Trophoblast cell (in vitro differentiated cells and primary cell): ENCODE data around the gene AOAH.

ENCODE experiments used
- DNase-seq, 2 donors: peaks; one replicate each; pipeline ENCODE4 v3.0.0-alpha.2; 2016
- H2AFZ ChIP-seq: 2 replicates; pipeline ENCODE4 v1.6.1; 2013; ENCODE audit warnings: low read length, moderate library complexity, mild to moderate bottlenecking; ENCODE audit not compliant: insufficient read depth, poor library complexity
- H2AK5ac ChIP-seq: 2 replicates; pipeline ENCODE4 v1.6.1; 2013; ENCODE audit warnings: mild to moderate bottlenecking, low read length
- H2BK120ac ChIP-seq: 2 replicates; pipeline ENCODE4 v1.6.1; 2013; ENCODE audit warnings: low read length, mild to moderate bottlenecking, moderate library complexity; ENCODE audit not compliant: insufficient read depth, poor library complexity
- H2BK12ac ChIP-seq: 2 replicates; pipeline ENCODE4 v1.6.1; 2013; ENCODE audit warnings: mild to moderate bottlenecking, low read length, moderate library complexity
- H2BK5ac ChIP-seq: 2 replicates; pipeline ENCODE4 v1.6.1; 2013; ENCODE audit warnings: low read length, low read depth, moderate library complexity, mild to moderate bottlenecking; ENCODE audit not compliant: poor library complexity
- H3K14ac ChIP-seq: 2 replicates; pipeline ENCODE4 v1.6.1; 2013; ENCODE audit warnings: mild to moderate bottlenecking, low read length
- H3K18ac ChIP-seq: 2 replicates; pipeline ENCODE4 v1.6.1; 2013; ENCODE audit warnings: mild to moderate bottlenecking, low read length
- H3K23ac ChIP-seq: 2 replicates; pipeline ENCODE4 v1.6.1; 2013; ENCODE audit warnings: low read length
- H3K27ac ChIP-seq: 2 replicates; pipeline ENCODE4 v1.5.1; 2013; ENCODE audit warnings: low read depth, mild to moderate bottlenecking, inconsistent platforms, low read length, moderate library complexity
- H3K27me3 ChIP-seq: 2 replicates; pipeline ENCODE4 v1.6.1; 2013; ENCODE audit warnings: inconsistent platforms, mild to moderate bottlenecking, low read length, moderate library complexity; ENCODE audit not compliant: insufficient read depth
- H3K36me3 ChIP-seq, 2 experiments: 1 replicate in 1 of 2; 2 replicates in 1 of 2; pipeline ENCODE4 v1.6.1; 2013; ENCODE audit warnings: low read length in 2 of 2, mild to moderate bottlenecking in 2 of 2, moderate library complexity in 1 of 2; ENCODE audit not compliant: insufficient read depth in 2 of 2, control insufficient read depth in 1 of 2
- H3K4ac ChIP-seq: 2 replicates; pipeline ENCODE4 v1.6.1; 2013; ENCODE audit warnings: low read depth, mild to moderate bottlenecking, low read length, moderate library complexity
- H3K4me1 ChIP-seq, 2 experiments: 1 replicate in 1 of 2; 2 replicates in 1 of 2; pipeline ENCODE4 v1.6.1; 2013; ENCODE audit warnings: low read length in 2 of 2, mild to moderate bottlenecking in 2 of 2, moderate library complexity in 1 of 2; ENCODE audit not compliant: insufficient read depth in 2 of 2, control insufficient read depth in 1 of 2
- H3K4me2 ChIP-seq: 2 replicates; pipeline ENCODE4 v1.6.1; 2013; ENCODE audit warnings: inconsistent platforms, mild to moderate bottlenecking, low read length, moderate library complexity
- H3K4me3 ChIP-seq: 2 replicates; pipeline ENCODE4 v1.5.1; 2013; ENCODE audit warnings: mild to moderate bottlenecking, low read depth, low read length, inconsistent platforms
- H3K79me1 ChIP-seq: one replicate; pipeline ENCODE4 v1.6.1; 2013; ENCODE audit warnings: low read length
- H3K79me2 ChIP-seq: 2 replicates; pipeline ENCODE4 v1.6.1; 2013; ENCODE audit warnings: low read length, mild to moderate bottlenecking; ENCODE audit not compliant: control insufficient read depth, insufficient read depth, poor library complexity
- H3K9ac ChIP-seq: 2 replicates; pipeline ENCODE4 v1.6.1; 2013; ENCODE audit warnings: mild to moderate bottlenecking, low read length
- H3K9me3 ChIP-seq: 2 replicates; pipeline ENCODE4 v1.6.1; 2013; ENCODE audit warnings: low read depth, mild to moderate bottlenecking, control low read depth, inconsistent platforms, low read length; ENCODE audit not compliant: insufficient read depth
- H4K12ac ChIP-seq: 2 replicates; pipeline ENCODE4 v1.6.1; 2013; ENCODE audit warnings: low read depth, mild to moderate bottlenecking, low read length, moderate library complexity
- H4K8ac ChIP-seq: 2 replicates; pipeline ENCODE4 v1.6.1; 2013; ENCODE audit warnings: low read depth, mild to moderate bottlenecking, low read length, moderate library complexity
- H4K91ac ChIP-seq: one replicate; pipeline ENCODE4 v1.6.1; 2013; ENCODE audit warnings: low read depth, mild to moderate bottlenecking, low read length, moderate library complexity
- WGBS: extraction: QIAGEN DNeasy Blood & Tissue Kit; methylation state at CpG from one replicate; pipeline ENCODE4 v1.1.7; 2013; ENCODE audit warnings: missing lambda C conversion rate; ENCODE audit not compliant: insufficient read length, insufficient coverage; ENCODE audit errors: extremely low coverage; 5-methylcytosine and 5-hydroxymethylcytosine counted together

Gene AOAH

DNA sequence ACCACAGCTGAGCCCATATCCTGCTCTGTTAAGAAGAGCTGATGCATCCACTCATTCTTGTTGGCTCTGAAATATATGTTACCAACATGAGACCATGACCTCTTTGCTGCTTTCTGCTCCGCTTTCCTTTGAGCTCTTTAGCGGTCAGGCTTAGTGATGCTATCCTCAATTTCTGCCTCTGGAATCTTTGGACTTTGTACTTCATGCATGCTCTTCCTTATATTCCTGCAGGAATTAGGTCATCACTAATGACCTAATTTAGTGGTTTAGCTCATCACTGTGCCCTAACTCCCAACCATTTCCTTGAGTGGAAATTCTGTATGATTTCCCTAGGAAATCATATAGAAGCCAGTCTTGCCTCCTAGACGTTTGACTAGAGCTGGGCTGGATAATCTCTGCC, 119.5 kb downstream of the AOAH start:
- no peak overlapping the region for H3K27ac ChIP-seq
- no peak overlapping the region for H2BK120ac ChIP-seq
- no peak overlapping the region for H3K14ac ChIP-seq
- H3K4me2 ChIP-seq = no peak overlapping the region
- H3K79me2 ChIP-seq = no peaks in the 10 kb centered on the region
- no peak overlapping the region for H2BK5ac ChIP-seq
- no peaks in the 10 kb centered on the region for H3K9me3 ChIP-seq
- no peak overlapping the region for H2BK12ac ChIP-seq
- WGBS = no CpG with 5 or more reads among the region's 3 CpGs
- no peaks in the 10 kb centered on the region for H3K36me3 ChIP-seq
- no peak overlapping the region for H4K8ac ChIP-seq
- no peak overlapping the region for H3K23ac ChIP-seq
- no peak overlapping the region for H4K91ac ChIP-seq
- H3K18ac ChIP-seq = no peak overlapping the region
- H4K12ac ChIP-seq = no peak overlapping the region
- H3K9ac ChIP-seq = no peak overlapping the region
- DNase-seq = no peak
- no peaks in the 10 kb centered on the region for H3K79me1 ChIP-seq
- no peaks in the 10 kb centered on the region for H3K27me3 ChIP-seq
- H2AFZ ChIP-seq = no peak overlapping the region
- no peak overlapping the region for H3K4ac ChIP-seq
- no peaks in the 10 kb centered on the region for H3K4me1 ChIP-seq
- H2AK5ac ChIP-seq = no peak overlapping the region
- no peak overlapping the region for H3K4me3 ChIP-seq

DNA sequence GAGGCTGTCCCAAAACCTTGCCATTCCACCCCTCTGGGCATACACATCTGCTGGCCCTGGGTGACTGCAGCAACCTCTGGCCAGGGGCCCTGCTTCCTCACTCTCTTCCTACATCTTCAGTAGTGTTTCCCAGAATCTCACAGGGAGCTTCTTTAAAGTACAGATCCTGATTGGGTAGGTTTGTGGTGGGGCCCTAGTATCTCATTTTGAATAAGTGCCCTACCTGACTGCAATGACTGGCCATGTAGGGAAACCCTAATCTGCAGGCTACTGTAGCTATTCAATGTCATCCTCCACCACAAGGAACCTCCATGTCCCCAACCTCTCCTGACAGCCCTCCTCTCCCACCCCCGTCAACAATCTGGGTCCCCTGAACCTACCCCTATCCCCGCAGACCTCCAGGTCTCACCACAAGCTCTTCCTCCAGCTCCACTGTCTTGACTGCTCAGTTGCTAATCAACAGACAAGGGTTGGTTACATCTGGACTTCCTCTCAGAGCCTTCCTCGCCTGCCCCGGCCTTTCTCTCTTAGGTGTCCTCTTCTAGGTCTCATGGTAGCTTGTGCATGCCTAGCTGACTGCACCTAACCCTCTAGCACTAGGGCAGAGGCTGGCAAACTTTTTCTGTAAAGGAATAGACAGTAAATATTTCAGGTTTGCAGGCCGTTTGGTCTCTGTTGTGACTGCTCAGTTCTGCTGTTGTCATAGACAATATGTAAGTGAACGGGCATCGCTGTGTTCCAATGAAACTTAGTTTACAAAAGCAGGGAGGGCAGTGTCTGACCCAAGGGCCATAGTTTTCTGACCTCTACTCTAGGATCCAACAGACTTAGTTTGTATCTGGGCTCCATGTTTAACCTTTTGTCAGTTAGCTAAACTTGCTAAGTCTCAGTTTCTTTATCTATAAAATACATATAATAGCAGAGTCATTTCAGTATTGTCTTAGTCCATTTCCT, 121.1 kb downstream of the AOAH start:
- WGBS = no CpG with 5 or more reads among the region's 7 CpGs
- no peaks in the 10 kb centered on the region for H3K27me3 ChIP-seq
- H4K91ac ChIP-seq = no peak overlapping the region
- no peak overlapping the region for H3K14ac ChIP-seq
- no peak overlapping the region for H3K27ac ChIP-seq
- no peaks in the 10 kb centered on the region for H3K79me2 ChIP-seq
- no peak overlapping the region for H2AK5ac ChIP-seq
- no peak overlapping the region for H2BK12ac ChIP-seq
- no peak for DNase-seq
- H3K18ac ChIP-seq = no peak overlapping the region
- H2BK120ac ChIP-seq = no peak overlapping the region
- H3K23ac ChIP-seq = no peak overlapping the region
- no peak overlapping the region for H2BK5ac ChIP-seq
- no peak overlapping the region for H3K4me2 ChIP-seq
- H3K4ac ChIP-seq = no peak overlapping the region
- H4K8ac ChIP-seq = no peak overlapping the region
- H2AFZ ChIP-seq = no peak overlapping the region
- H3K4me3 ChIP-seq = no peak overlapping the region
- no peak overlapping the region for H4K12ac ChIP-seq
- H3K9ac ChIP-seq = no peak overlapping the region
- H3K36me3 ChIP-seq = no peaks in the 10 kb centered on the region
- H3K9me3 ChIP-seq = no peaks in the 10 kb centered on the region
- no peaks in the 10 kb centered on the region for H3K79me1 ChIP-seq
- H3K4me1 ChIP-seq = no peaks in the 10 kb centered on the region

DNA sequence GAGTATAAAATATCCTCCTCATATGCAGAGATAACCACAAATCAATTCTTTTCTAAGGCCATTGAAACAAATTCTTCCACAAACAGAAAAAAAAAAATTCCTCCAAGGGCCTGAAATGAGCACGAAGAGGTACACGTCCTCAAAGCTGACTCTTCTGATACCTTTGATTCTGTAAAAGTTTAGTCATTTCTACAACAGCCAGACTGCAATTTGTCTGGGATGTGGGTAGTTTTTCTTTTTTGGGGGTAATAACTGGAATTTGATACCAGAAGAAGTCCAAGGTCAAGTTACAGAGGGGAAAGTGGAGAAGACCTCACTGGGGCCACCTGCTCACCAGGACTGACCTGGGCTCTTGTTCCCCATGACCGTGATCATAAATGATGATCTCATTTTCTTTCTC, 121.8 kb downstream of the AOAH start:
- H3K9me3 ChIP-seq = no peaks in the 10 kb centered on the region
- H2BK120ac ChIP-seq = no peak overlapping the region
- H4K8ac ChIP-seq = no peak overlapping the region
- H4K12ac ChIP-seq = no peak overlapping the region
- H4K91ac ChIP-seq = no peak overlapping the region
- no peaks in the 10 kb centered on the region for H3K4me1 ChIP-seq
- no peak overlapping the region for H2AFZ ChIP-seq
- no peak overlapping the region for H3K14ac ChIP-seq
- no peak overlapping the region for H2BK5ac ChIP-seq
- no peak for DNase-seq
- H3K27me3 ChIP-seq = no peaks in the 10 kb centered on the region
- H3K4me2 ChIP-seq = no peak overlapping the region
- no peak overlapping the region for H3K4ac ChIP-seq
- H3K27ac ChIP-seq = no peak overlapping the region
- no peaks in the 10 kb centered on the region for H3K36me3 ChIP-seq
- no peak overlapping the region for H3K23ac ChIP-seq
- H2AK5ac ChIP-seq = no peak overlapping the region
- no peaks in the 10 kb centered on the region for H3K79me2 ChIP-seq
- H2BK12ac ChIP-seq = no peak overlapping the region
- no peak overlapping the region for H3K18ac ChIP-seq
- no peaks in the 10 kb centered on the region for H3K79me1 ChIP-seq
- H3K4me3 ChIP-seq = no peak overlapping the region
- no CpG with 5 or more reads among the region's 3 CpGs for WGBS
- no peak overlapping the region for H3K9ac ChIP-seq

DNA sequence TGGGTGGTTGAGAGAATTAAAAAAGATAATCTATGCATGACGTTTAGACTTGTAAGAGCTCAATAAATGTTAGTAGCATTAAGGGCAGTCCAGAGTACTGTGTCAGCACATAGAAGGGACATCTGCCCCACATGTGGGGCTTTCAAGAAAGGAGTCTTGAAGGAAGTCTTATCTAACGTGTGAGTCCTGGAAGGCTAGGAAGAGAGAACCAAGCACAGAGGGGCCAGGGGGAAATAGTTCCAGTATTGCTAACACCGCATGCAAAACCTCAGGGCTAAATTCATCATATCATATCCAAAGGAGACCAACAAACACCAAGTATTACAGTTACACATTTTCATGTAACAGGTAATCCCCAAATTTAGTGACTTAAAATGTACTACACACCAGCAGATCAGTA, 122.7 kb downstream of the AOAH start:
- no peaks in the 10 kb centered on the region for H3K79me2 ChIP-seq

More for the DNA sequence above, 122.7 kb downstream of the AOAH start:
- no peak overlapping the region for H3K4ac ChIP-seq
- DNase-seq = no peak
- no peak overlapping the region for H2BK12ac ChIP-seq
- no peak overlapping the region for H3K23ac ChIP-seq
- no peaks in the 10 kb centered on the region for H3K27me3 ChIP-seq
- H3K36me3 ChIP-seq = no peaks in the 10 kb centered on the region
- H4K91ac ChIP-seq = no peak overlapping the region
- no peak overlapping the region for H3K4me2 ChIP-seq
- no peak overlapping the region for H3K4me3 ChIP-seq
- H4K8ac ChIP-seq = no peak overlapping the region
- H3K4me1 ChIP-seq = no peaks in the 10 kb centered on the region
- H3K79me1 ChIP-seq = no peaks in the 10 kb centered on the region
- no peak overlapping the region for H3K9ac ChIP-seq
- no peak overlapping the region for H3K14ac ChIP-seq
- H4K12ac ChIP-seq = no peak overlapping the region
- H2BK5ac ChIP-seq = no peak overlapping the region
- no peak overlapping the region for H3K18ac ChIP-seq
- no peak overlapping the region for H3K27ac ChIP-seq
- no peak overlapping the region for H2AFZ ChIP-seq
- H3K9me3 ChIP-seq = no peaks in the 10 kb centered on the region
- no CpG with 5 or more reads among the region's 3 CpGs for WGBS
- H2BK120ac ChIP-seq = no peak overlapping the region
- H2AK5ac ChIP-seq = no peak overlapping the region
